ENCODE data around the gene CTDSP2. TPM values are rescaled to one million over a fixed set of nuclear protein-coding genes. Genes with fewer than 3 reads are reported as not detected.

Gene CTDSP2
- total and polyA plus RNA-seq, 2 donors (not counting 3 experiments of a cell fraction or from before 2014, with no cell fraction given): 142 to 146 TPM

DNA sequence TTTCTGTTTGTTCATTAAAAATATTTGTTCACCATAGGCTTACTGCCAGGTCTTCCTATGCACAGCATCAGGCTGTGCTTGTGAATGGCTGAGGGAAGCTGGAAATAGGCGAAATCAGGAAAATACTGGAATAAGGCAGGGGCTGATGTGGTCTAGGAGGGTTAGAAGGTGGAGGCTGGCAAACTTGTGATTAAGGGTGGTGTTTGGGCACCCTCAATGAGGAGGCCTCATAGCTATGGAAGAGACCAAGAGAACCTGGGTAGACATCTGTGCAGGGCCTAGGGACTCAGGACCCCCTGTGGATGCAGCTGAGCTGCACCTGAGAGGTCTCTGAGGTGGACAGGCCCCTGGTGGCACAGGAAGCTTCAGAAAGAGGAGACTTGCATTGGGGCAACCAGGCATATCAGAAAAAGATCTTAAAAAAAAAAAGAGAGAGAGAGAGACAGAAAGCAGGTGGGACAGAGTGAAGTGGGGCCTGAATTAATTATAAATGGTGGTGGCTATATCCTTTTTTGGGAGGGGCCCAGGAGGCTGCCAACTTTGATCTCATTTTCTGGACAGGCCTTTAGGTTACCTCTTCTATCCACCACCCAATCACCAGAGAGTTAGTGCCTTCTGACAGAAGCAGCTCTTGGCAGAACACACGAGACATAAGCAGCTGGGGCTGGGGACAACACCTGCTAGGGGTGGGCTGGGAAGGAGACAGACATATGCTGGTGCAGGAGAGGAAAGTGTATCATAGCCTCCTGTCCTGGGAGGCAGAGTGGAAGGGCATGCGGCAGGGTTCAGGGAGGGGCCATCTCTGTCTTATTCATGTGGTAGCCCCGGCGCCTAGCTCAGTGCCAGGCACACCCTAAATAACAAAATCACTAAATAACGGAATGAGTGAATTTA, 48.1 kb upstream of the CTDSP2 start:
- H3K27ac ChIP-seq (ENCODE audit: insufficient read depth, low read depth, low read length): no peak overlapping the region
- TF ChIP-seq FOS (IDR thresholded peaks at IDR 0.05; ENCODE audit: borderline replicate concordance, insufficient read depth, low read length): no peak
- H3K79me2 ChIP-seq (ENCODE audit: control insufficient read depth, insufficient read depth, low read length): no peaks in the 10 kb centered on the region
- dilution Hi-C loops (cut with MboI; ENCODE audit: extremely low pct_ligation_motif_present, low sequenced_read_pairs) (no loop called here), intact Hi-C loops (cut with micrococcal nuclease) (no loop called here)
- H3K9ac ChIP-seq (replicated peaks; ENCODE audit: extremely low read depth, insufficient read depth, low read length): peak overlapping the region; percentile 11
- peaks cover 32% of the 10 kb centered on the region for H3K4me1 ChIP-seq (ENCODE audit: control insufficient read depth, extremely low read depth, insufficient read depth, low read length)
- no peaks in the 10 kb centered on the region for H3K9me1 ChIP-seq (replicated peaks; ENCODE audit: control insufficient read depth, extremely low read depth, insufficient read depth, low read length)
- ChIA-PET POLR2A (interaction anchor here (1.1 kb wide), 1 partner anchor 49 kb away, joined by 3 read pairs; no protein-coding TSS in a partner anchor), CTCF (interaction anchor here (0.8 to 7.5 kb wide), 6 partner anchors 29 to 123 kb away, joined by 3 to 139 read pairs (median 4); partner anchors contain the start of genes CTDSP2, EEF1AKMT3, METTL1 and TSFM)
- peak overlapping the region; percentile 86 for H2AFZ ChIP-seq (ENCODE audit: low read depth, low read length)
- H3K4me2 ChIP-seq (ENCODE audit: insufficient read depth, low read length): no peak overlapping the region
- no peaks in the 10 kb centered on the region for H3K27me3 ChIP-seq (ENCODE audit: control insufficient read depth in 2 of 2, insufficient read depth in 2 of 2, low read length in 2 of 2)
- H3K36me3 ChIP-seq (ENCODE audit: control insufficient read depth in 2 of 2, extremely low read depth in 1 of 2, insufficient read depth in 2 of 2, low read length in 2 of 2): no peaks in the 10 kb centered on the region
- no peak for FAIRE-seq
- BruUV-seq (replicated peaks): no TSS peak
- H4K20me1 ChIP-seq (replicated peaks; ENCODE audit: control insufficient read depth, extremely low read depth, insufficient read depth, low read length): no peaks in the 10 kb centered on the region
- DNase-seq (ENCODE audit: low read depth, low spot score): no peak
- H3K9me3 ChIP-seq (replicated peaks; ENCODE audit: control insufficient read depth, insufficient read depth, low read length): no peaks in the 10 kb centered on the region
- H3K4me3 ChIP-seq (replicated peaks in 1 of 3; ENCODE audit: insufficient read depth in 1 of 3, low read depth in 1 of 3, low read length in 3 of 3): no peak overlapping the region

DNA sequence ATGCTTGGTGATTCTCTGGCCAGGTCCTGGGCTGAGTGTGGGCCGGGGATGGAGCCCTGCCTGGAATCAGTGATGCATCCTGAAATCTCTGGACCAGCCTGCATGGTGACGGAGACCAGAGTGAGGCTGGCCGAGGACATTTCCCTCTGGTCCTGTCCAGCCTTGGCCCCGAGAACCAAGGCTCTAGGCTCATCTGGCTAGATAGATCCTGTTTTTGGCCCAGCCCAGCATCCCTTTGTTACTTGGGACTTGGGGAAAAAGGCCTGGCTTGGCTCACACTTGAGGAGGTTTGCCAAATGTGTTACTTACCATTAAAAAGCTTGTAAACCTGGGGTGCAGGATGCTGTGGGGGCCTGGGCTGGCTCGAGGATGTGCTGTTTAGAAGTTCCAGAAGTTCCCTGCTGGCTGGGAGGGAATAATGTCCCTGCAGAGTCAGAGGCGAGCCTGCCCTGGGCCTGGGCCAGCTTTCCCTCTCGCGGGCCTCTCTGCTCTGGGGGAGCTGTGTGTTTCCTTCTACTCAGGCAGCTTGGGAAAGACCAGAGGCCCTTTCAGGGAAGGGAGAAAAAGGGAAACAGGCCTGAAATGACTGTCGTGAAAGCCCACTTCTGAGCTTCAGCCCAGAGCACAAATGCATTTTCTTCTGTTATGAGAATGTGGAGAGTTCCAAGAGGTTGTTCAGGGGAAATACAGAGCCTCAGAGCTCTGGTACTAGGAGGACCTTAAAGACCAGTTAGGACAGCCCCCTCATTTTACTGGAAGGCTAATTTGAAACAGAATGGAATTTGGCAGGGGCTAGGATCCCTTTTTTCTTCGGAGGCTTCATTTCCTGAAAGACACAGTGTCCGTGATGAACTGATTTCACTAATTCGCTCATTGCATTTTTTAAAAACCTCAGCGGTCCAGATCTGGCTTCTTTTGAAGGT, 47.2 kb upstream of the CTDSP2 start:
- no peaks in the 10 kb centered on the region for H3K79me2 ChIP-seq (ENCODE audit: control insufficient read depth, insufficient read depth, low read length)
- H3K9me1 ChIP-seq (replicated peaks; ENCODE audit: control insufficient read depth, extremely low read depth, insufficient read depth, low read length): no peaks in the 10 kb centered on the region
- peaks cover 34% of the 10 kb centered on the region for H3K4me1 ChIP-seq (ENCODE audit: control insufficient read depth, extremely low read depth, insufficient read depth, low read length)
- H3K4me3 ChIP-seq (replicated peaks in 1 of 3; ENCODE audit: insufficient read depth in 1 of 3, low read depth in 1 of 3, low read length in 3 of 3): no peak overlapping the region
- ChIA-PET POLR2A (interaction anchor here (0.8 to 1.1 kb wide), 2 partner anchors 47 to 48 kb away, joined by 3 read pairs; partner anchors contain the start of gene CTDSP2), CTCF (interaction anchor here (1.0 to 7.5 kb wide), 6 partner anchors 28 to 122 kb away, joined by 3 to 139 read pairs (median 5); partner anchors contain the start of genes CTDSP2, EEF1AKMT3, METTL1 and TSFM)
- H3K4me2 ChIP-seq (ENCODE audit: insufficient read depth, low read length): no peak overlapping the region
- H2AFZ ChIP-seq (ENCODE audit: low read depth, low read length): peak overlapping the region; percentile 86
- no peaks in the 10 kb centered on the region for H3K27me3 ChIP-seq (ENCODE audit: control insufficient read depth in 2 of 2, insufficient read depth in 2 of 2, low read length in 2 of 2)
- H4K20me1 ChIP-seq (replicated peaks; ENCODE audit: control insufficient read depth, extremely low read depth, insufficient read depth, low read length): no peaks in the 10 kb centered on the region
- no peak overlapping the region for H3K27ac ChIP-seq (ENCODE audit: insufficient read depth, low read depth, low read length)
- intact Hi-C loops (cut with micrococcal nuclease) (loop anchor here (1.0 kb wide), 1 partner anchor 41 kb away; no protein-coding TSS in a partner anchor), dilution Hi-C loops (cut with MboI; ENCODE audit: extremely low pct_ligation_motif_present, low sequenced_read_pairs) (no loop called here)
- no peaks in the 10 kb centered on the region for H3K9me3 ChIP-seq (replicated peaks; ENCODE audit: control insufficient read depth, insufficient read depth, low read length)
- peak overlapping the region; percentile 11 for H3K9ac ChIP-seq (replicated peaks; ENCODE audit: extremely low read depth, insufficient read depth, low read length)
- H3K36me3 ChIP-seq (ENCODE audit: control insufficient read depth in 2 of 2, extremely low read depth in 1 of 2, insufficient read depth in 2 of 2, low read length in 2 of 2): no peaks in the 10 kb centered on the region
- FAIRE-seq (peak; percentile 78), DNase-seq (ENCODE audit: low read depth, low spot score) (peak; percentile 92)
- no peak for TF ChIP-seq FOS (IDR thresholded peaks at IDR 0.05; ENCODE audit: borderline replicate concordance, insufficient read depth, low read length)
- no peak for TF ChIP-seq GATA2 (IDR thresholded peaks at IDR 0.05; ENCODE audit: insufficient read depth, insufficient read length, low read depth, low read length)
- no peak for TF ChIP-seq POLR2A (IDR thresholded peaks at IDR 0.05; ENCODE audit: low read depth, low read length)
- no peak for TF ChIP-seq POLR2AphosphoS5 (IDR thresholded peaks at IDR 0.05; ENCODE audit: insufficient read depth, low read depth, low read length)
- TF ChIP-seq, protein P1, sequence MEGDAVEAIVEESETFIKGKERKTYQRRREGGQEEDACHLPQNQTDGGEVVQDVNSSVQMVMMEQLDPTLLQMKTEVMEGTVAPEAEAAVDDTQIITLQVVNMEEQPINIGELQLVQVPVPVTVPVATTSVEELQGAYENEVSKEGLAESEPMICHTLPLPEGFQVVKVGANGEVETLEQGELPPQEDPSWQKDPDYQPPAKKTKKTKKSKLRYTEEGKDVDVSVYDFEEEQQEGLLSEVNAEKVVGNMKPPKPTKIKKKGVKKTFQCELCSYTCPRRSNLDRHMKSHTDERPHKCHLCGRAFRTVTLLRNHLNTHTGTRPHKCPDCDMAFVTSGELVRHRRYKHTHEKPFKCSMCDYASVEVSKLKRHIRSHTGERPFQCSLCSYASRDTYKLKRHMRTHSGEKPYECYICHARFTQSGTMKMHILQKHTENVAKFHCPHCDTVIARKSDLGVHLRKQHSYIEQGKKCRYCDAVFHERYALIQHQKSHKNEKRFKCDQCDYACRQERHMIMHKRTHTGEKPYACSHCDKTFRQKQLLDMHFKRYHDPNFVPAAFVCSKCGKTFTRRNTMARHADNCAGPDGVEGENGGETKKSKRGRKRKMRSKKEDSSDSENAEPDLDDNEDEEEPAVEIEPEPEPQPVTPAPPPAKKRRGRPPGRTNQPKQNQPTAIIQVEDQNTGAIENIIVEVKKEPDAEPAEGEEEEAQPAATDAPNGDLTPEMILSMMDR (IDR thresholded peaks at IDR 0.05; ENCODE audit: extremely low read depth in 1 of 2, insufficient read depth in 1 of 2, low read depth in 1 of 2, low read length in 2 of 2): no peak
- no peak for TF ChIP-seq EZH2 (IDR thresholded peaks at IDR 0.05; ENCODE audit: borderline replicate concordance, low read depth, low read length, severe bottlenecking)
- TF ChIP-seq, protein P2, sequence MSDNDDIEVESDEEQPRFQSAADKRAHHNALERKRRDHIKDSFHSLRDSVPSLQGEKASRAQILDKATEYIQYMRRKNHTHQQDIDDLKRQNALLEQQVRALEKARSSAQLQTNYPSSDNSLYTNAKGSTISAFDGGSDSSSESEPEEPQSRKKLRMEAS (IDR thresholded peaks at IDR 0.05; ENCODE audit: insufficient read depth, insufficient read length): no peak
- TF ChIP-seq JUN (IDR thresholded peaks at IDR 0.05; ENCODE audit: borderline replicate concordance, insufficient read depth, insufficient read length, low read depth): no peak
- no peak for TF ChIP-seq MYC (IDR thresholded peaks at IDR 0.05; ENCODE audit: low read depth, low read length)
- BruUV-seq (replicated peaks): no TSS peak
